ENCODE data around the gene AR. TPM values are rescaled to one million over a fixed set of nuclear protein-coding genes. Genes with fewer than 3 reads are reported as not detected.

AR gene
- polyA plus RNA-seq, 1 experiment, result 13.1 TPM

- no peak for DNase-seq (ENCODE audit: low read depth, low spot score)
- Histone ChIP-seq H3K9me3 (ENCODE audit: control insufficient read depth, insufficient read depth, low read length) (no peaks in the 10 kb centered on the region), H3K27ac (ENCODE audit: low read depth, low read length) (peak overlapping the region; percentile 61), H3K4me3 (ENCODE audit: low read depth, low read length) (no peak overlapping the region), H3K27me3 (ENCODE audit: control insufficient read depth, insufficient read depth, low read length) (no peaks in the 10 kb centered on the region)
- POLR2A ChIA-PET, result no interaction called here
- CTCF ChIA-PET, result no interaction called here
- TF ChIP-seq CTCF (IDR thresholded peaks at IDR 0.05; ENCODE audit: low read depth, low read length), result no peak
Measured at GRCh38 chrX:67563469-67564448, 19.9 kb downstream of the AR start.

- Histone ChIP-seq H3K9me3 (ENCODE audit: control insufficient read depth, insufficient read depth, low read length) (no peaks in the 10 kb centered on the region), H3K27me3 (ENCODE audit: control insufficient read depth, insufficient read depth, low read length) (no peaks in the 10 kb centered on the region), H3K4me3 (ENCODE audit: low read depth, low read length) (no peak overlapping the region), H3K27ac (ENCODE audit: low read depth, low read length) (no peak overlapping the region)
- TF ChIP-seq CTCF (IDR thresholded peaks at IDR 0.05; ENCODE audit: low read depth, low read length), result no peak
- no peak for DNase-seq (ENCODE audit: low read depth, low spot score)
- ChIA-PET CTCF (no interaction called here), POLR2A (no interaction called here)
Measured at GRCh38 chrX:67564475-67564874, 20.7 kb downstream of the AR start.

- no peak overlapping the region for H3K27ac ChIP-seq (ENCODE audit: low read depth, low read length)
- no peaks in the 10 kb centered on the region for H3K27me3 ChIP-seq (ENCODE audit: control insufficient read depth, insufficient read depth, low read length)
- no peaks in the 10 kb centered on the region for H3K9me3 ChIP-seq (ENCODE audit: control insufficient read depth, insufficient read depth, low read length)
- CTCF ChIA-PET, result interaction anchor here (1.2 kb wide), 1 partner anchor 13 kb away, joined by 3 read pairs; no protein-coding TSS in a partner anchor
- TF ChIP-seq CTCF (IDR thresholded peaks at IDR 0.05; ENCODE audit: low read depth, low read length), result no peak
- no peak for DNase-seq (ENCODE audit: low read depth, low spot score)
- H3K4me3 ChIP-seq (ENCODE audit: low read depth, low read length), result no peak overlapping the region
- POLR2A ChIA-PET, result interaction anchor here (0.5 kb wide), 1 partner anchor 154 kb away, joined by 3 read pairs; no protein-coding TSS in a partner anchor
Measured at GRCh38 chrX:67568769-67569168, 24.9 kb downstream of the AR start.

GRCh38 chrX:67570839-67571238 lies 27.0 kb downstream of the AR start:
- H3K27me3 ChIP-seq (ENCODE audit: control insufficient read depth, insufficient read depth, low read length), result no peaks in the 10 kb centered on the region
- no peak overlapping the region for H3K4me3 ChIP-seq (ENCODE audit: low read depth, low read length)

More at GRCh38 chrX:67570839-67571238, 27.0 kb downstream of the AR start:
- no peak for DNase-seq (ENCODE audit: low read depth, low spot score)
- CTCF ChIA-PET, result interaction anchor here (1.0 kb wide), 1 partner anchor 15 kb away, joined by 4 read pairs; no protein-coding TSS in a partner anchor
- POLR2A ChIA-PET, result no interaction called here
- Histone ChIP-seq H3K9me3 (ENCODE audit: control insufficient read depth, insufficient read depth, low read length) (no peaks in the 10 kb centered on the region), H3K27ac (ENCODE audit: low read depth, low read length) (no peak overlapping the region)
- no peak for TF ChIP-seq CTCF (IDR thresholded peaks at IDR 0.05; ENCODE audit: low read depth, low read length)
